ENCODE results near the gene OR51D1. TPM values are rescaled to one million over a fixed set of nuclear protein-coding genes. Genes with fewer than 3 reads are reported as not detected.

The OR51D1 gene
- total and polyA plus RNA-seq, 9 of the 15 experiments (the other 6 are each of a cell fraction or from before 2014, with no cell fraction given), result not detected

DNA sequence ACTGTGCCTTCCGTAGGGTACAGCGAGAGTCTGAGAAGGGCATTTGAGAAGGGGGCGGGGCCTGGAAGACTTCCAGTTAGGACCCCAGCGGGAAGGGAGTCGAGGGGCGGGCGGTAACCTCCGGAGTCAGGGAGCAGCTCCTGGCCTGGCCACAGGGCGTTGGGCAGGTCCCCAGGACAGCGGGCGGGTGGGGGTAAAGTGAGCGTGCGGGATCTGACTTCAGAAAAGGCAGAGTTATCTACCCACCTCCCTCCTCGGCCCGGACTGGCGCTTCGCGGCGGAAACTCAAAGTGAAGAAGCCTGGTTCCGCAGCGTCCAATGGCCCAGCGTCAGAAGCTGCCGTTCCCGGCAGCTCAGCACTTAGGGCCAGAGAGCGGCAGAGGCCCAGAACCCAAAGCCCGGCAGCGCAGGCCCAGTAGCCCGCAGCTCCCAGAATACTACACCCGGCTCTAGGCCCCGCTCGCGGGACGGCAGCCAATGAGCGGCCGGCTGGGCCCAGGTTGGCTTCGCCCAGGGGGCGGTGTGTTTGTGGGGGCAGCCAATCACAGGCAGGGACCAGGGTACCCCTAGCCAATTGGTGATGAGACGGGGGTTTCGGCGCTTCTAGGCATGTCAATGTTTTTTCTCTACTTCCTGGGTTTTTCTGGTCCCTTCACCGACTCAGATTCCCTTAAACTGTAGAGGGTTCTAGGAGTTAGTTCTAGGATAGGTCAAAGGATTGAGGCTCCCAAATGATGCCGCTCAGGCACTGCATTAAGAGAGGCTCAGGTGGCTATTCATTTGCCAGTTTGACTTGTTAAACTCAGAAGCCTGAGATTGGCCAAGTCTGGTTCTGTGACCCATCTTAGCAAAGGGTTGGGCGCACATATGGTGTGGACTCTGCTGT lies 29.3 kb upstream of the OR51D1 start, which contains the start of gene TRIM68 (continued):
- TF ChIP-seq, protein P1, sequence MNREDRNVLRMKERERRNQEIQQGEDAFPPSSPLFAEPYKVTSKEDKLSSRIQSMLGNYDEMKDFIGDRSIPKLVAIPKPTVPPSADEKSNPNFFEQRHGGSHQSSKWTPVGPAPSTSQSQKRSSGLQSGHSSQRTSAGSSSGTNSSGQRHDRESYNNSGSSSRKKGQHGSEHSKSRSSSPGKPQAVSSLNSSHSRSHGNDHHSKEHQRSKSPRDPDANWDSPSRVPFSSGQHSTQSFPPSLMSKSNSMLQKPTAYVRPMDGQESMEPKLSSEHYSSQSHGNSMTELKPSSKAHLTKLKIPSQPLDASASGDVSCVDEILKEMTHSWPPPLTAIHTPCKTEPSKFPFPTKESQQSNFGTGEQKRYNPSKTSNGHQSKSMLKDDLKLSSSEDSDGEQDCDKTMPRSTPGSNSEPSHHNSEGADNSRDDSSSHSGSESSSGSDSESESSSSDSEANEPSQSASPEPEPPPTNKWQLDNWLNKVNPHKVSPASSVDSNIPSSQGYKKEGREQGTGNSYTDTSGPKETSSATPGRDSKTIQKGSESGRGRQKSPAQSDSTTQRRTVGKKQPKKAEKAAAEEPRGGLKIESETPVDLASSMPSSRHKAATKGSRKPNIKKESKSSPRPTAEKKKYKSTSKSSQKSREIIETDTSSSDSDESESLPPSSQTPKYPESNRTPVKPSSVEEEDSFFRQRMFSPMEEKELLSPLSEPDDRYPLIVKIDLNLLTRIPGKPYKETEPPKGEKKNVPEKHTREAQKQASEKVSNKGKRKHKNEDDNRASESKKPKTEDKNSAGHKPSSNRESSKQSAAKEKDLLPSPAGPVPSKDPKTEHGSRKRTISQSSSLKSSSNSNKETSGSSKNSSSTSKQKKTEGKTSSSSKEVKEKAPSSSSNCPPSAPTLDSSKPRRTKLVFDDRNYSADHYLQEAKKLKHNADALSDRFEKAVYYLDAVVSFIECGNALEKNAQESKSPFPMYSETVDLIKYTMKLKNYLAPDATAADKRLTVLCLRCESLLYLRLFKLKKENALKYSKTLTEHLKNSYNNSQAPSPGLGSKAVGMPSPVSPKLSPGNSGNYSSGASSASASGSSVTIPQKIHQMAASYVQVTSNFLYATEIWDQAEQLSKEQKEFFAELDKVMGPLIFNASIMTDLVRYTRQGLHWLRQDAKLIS (CRISPR knock-in tag; IDR thresholded peaks at IDR 0.05), result no peak
- TF ChIP-seq FOXA1 (IDR thresholded peaks at IDR 0.05; ENCODE audit: borderline replicate concordance) (no peak), RHOXF2B (CRISPR knock-in tag; conservative IDR thresholded peaks at IDR 0.05) (no peak), HLTF (IDR thresholded peaks at IDR 0.05) (no peak), TAF9B (IDR thresholded peaks at IDR 0.05; ENCODE audit: partially characterized antibody) (no peak), ZNF282 (CRISPR knock-in tag; IDR thresholded peaks at IDR 0.05) (no peak), LEF1 (IDR thresholded peaks at IDR 0.05) (no peak), ZNF668 (CRISPR knock-in tag; IDR thresholded peaks at IDR 0.05) (no peak), KLF13 (tag; IDR thresholded peaks at IDR 0.05; ENCODE audit: borderline replicate concordance, low read depth) (no peak), CHCHD3 (CRISPR knock-in tag; IDR thresholded peaks at IDR 0.05) (no peak), ZNF77 (CRISPR knock-in tag; IDR thresholded peaks at IDR 0.05) (no peak), ERF (CRISPR knock-in tag; IDR thresholded peaks at IDR 0.05) (no peak), RB1 (IDR thresholded peaks at IDR 0.05; ENCODE audit: low read depth) (no peak), HDAC1 (IDR thresholded peaks at IDR 0.05) (peak in 1 of 2 experiments; percentile 47; a peak in 1 of 4 replicates), POLR2B (IDR thresholded peaks at IDR 0.05; ENCODE audit: low read depth, partially characterized antibody) (peak; percentile 77), TEAD2 (tag; IDR thresholded peaks at IDR 0.05) (no peak), GATAD2A (IDR thresholded peaks at IDR 0.05) (no peak), PHB (CRISPR knock-in tag; IDR thresholded peaks at IDR 0.05) (no peak)
- TF ChIP-seq, protein P2, sequence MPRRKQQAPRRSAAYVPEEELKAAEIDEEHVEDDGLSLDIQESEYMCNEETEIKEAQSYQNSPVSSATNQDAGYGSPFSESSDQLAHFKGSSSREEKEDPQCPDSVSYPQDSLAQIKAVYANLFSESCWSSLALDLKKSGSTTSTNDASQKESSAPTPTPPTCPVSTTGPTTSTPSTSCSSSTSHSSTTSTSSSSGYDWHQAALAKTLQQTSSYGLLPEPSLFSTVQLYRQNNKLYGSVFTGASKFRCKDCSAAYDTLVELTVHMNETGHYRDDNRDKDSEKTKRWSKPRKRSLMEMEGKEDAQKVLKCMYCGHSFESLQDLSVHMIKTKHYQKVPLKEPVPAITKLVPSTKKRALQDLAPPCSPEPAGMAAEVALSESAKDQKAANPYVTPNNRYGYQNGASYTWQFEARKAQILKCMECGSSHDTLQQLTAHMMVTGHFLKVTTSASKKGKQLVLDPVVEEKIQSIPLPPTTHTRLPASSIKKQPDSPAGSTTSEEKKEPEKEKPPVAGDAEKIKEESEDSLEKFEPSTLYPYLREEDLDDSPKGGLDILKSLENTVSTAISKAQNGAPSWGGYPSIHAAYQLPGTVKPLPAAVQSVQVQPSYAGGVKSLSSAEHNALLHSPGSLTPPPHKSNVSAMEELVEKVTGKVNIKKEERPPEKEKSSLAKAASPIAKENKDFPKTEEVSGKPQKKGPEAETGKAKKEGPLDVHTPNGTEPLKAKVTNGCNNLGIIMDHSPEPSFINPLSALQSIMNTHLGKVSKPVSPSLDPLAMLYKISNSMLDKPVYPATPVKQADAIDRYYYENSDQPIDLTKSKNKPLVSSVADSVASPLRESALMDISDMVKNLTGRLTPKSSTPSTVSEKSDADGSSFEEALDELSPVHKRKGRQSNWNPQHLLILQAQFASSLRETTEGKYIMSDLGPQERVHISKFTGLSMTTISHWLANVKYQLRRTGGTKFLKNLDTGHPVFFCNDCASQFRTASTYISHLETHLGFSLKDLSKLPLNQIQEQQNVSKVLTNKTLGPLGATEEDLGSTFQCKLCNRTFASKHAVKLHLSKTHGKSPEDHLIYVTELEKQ (CRISPR knock-in tag; IDR thresholded peaks at IDR 0.05), result no peak
- TF ChIP-seq, protein P3, sequence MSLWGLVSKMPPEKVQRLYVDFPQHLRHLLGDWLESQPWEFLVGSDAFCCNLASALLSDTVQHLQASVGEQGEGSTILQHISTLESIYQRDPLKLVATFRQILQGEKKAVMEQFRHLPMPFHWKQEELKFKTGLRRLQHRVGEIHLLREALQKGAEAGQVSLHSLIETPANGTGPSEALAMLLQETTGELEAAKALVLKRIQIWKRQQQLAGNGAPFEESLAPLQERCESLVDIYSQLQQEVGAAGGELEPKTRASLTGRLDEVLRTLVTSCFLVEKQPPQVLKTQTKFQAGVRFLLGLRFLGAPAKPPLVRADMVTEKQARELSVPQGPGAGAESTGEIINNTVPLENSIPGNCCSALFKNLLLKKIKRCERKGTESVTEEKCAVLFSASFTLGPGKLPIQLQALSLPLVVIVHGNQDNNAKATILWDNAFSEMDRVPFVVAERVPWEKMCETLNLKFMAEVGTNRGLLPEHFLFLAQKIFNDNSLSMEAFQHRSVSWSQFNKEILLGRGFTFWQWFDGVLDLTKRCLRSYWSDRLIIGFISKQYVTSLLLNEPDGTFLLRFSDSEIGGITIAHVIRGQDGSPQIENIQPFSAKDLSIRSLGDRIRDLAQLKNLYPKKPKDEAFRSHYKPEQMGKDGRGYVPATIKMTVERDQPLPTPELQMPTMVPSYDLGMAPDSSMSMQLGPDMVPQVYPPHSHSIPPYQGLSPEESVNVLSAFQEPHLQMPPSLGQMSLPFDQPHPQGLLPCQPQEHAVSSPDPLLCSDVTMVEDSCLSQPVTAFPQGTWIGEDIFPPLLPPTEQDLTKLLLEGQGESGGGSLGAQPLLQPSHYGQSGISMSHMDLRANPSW (CRISPR knock-in tag; IDR thresholded peaks at IDR 0.05), result no peak

Data from K562 (cell line).